Right renal cortex interstitium (tissue), 3 donors: ENCODE measurements around the gene COL4A3. TPM values are rescaled to one million over a fixed set of nuclear protein-coding genes. Genes with fewer than 3 reads are reported as not detected.
A peak's percentile ranks its signal among the peaks of the same experiment; 100 is the strongest.

Experiments used
- DNase-seq, 3 donors: peaks; one replicate each; pipeline ENCODE4 v3.0.0-alpha.2; 2013; ENCODE audit warnings: low read depth in 3 of 3, low spot score in 2 of 3
- polyA plus RNA-seq, 3 donors: library from polyadenylated mRNA; unstranded; fragments of 120-200 nt; gene quantifications; one replicate each; pipeline ENCODE4 v1.2.1, GENCODE V29; 2013; ENCODE audit not compliant: insufficient read length in 3 of 3

COL4A3 gene
- polyA plus RNA-seq, 3 donors = 47.8 to 58.0 (median 50.6) TPM

GRCh38 chr2:227285741-227286236, 121.4 kb downstream of the COL4A3 start:
- DNase-seq = no peak

- no peak for DNase-seq
These were observed 123.3 kb downstream of the COL4A3 start for GRCh38 chr2:227287771-227288170.

DNA sequence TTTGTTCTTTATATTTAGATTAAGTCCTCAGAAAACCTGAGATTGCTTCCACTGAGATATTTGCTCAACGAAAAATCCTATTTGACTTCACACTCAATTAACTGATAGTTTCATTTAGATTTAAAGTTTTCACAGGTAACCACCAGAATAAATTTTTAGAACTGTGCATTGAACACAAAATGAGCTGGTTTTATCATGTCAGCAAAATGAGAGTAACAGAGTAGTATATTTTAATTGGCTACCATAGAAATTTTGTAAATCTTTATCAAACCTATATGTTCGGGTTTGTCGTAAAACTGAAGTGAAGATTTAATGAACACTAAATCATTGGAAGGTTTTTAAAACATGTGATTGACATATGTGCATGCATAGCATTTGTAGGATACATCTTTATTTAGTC, 127.9 kb downstream of the COL4A3 start:
- DNase-seq = no peak

- no peak for DNase-seq
These were observed 129.1 kb downstream of the COL4A3 start for GRCh38 chr2:227293531-227293930.

- no peak for DNase-seq
These were observed 131.4 kb downstream of the COL4A3 start for GRCh38 chr2:227295806-227296205.

- DNase-seq = no peak
These were observed 132.4 kb downstream of the COL4A3 start for GRCh38 chr2:227296671-227297405.

GRCh38 chr2:227301523-227301922, 137.1 kb downstream of the COL4A3 start:
- no peak for DNase-seq

DNA sequence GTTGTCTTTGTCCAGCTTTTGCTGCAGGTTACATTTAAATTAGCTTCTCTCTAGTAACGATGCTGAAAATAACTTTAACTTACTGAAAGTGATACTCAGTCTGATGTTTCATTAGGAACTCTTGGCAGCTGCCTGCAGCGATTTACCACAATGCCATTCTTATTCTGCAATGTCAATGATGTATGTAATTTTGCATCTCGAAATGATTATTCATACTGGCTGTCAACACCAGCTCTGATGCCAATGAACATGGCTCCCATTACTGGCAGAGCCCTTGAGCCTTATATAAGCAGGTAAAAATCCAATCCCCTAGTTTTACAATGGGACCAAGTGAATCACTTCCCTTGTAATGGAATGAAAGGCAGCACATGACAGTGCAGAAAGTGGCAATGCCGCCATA, 144.4 kb downstream of the COL4A3 start:
- no peak for DNase-seq

DNA sequence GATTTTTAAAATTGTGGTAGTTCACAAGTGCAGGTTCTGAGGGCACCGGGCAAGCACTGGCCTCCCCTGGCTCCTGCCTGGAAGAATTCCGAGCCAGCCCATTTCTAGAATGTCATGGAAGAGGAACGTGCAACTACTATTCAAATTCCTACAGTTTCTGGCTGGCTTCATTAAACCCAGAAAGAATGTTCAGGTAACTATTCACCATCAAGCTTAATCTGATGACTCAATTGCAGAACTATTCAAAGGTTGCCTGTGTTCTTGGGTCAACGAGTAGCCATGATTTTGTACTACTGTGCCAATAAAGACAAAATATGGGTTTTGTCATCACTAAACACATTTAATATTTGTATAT, 146.3 kb downstream of the COL4A3 start:
- DNase-seq = no peak

DNA sequence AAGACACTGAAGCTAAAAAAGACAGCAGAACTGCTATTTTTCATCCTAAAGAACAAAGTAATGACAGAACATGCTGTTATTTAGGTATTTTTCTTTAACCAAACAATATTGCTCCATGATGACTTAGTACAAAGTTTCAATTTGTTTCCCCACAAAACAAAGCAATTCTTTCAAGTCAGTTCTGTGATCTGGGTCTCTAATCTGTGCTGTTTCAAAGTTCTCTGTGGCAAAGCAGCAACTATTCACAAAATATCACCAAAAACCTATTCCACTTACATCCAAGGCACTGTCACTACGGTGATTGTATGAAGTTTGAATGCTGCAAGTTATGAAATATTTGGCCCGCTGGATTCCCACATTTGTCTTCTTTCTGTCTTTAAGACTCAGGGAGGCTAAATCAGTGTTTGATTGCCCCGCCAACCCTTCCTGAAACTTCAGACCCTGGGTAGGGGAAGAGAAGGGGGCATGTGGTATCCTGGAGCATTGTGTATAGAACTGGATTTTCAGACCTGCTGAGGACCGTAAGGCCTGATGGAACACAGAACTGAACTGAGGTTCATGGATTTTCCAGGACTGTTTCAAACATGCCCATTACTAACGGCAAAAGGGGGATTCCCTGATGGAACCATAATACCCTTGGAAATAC, 147.6 kb downstream of the COL4A3 start:
- no peak for DNase-seq

DNA sequence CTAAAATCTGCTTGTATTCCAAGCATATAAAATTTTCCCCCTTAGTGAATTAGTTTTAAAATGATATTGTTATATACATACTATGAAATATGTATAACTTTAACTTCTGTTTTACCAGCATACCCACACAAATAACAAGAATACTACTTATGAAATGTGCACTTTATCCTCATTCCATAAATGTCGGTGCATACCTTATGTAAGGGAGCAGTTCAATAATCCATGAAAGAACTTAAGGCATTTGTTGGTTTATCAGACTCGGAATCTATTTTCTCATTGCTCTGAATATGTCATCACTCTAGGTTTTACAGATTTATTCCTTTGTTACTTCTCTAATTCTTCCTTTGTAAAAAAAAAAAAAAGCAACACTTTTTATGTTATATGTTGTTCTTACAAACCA, 148.2 kb downstream of the COL4A3 start:
- no peak for DNase-seq

GRCh38 chr2:227313310-227313709, 148.9 kb downstream of the COL4A3 start:
- DNase-seq = no peak

DNA sequence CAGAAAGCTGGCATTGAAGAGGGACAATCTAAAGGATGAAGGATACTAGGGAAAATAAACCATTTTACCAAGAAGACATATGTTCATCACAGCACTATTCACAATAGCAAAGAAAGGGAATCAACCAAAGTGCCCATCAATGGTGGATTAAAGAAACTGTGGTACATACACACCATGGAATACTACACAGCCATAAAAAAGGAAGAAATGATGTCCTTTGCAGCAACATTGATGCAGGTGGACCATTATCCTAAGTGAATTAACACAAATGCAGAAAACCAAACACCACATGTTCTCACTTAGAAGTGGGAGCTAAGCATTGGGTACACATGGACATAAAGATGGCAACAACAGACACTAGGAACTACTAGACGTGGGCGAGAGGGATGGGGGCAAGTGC, 153.4 kb downstream of the COL4A3 start:
- no peak for DNase-seq

- no peak for DNase-seq
These were observed 156.1 kb downstream of the COL4A3 start for GRCh38 chr2:227320305-227321094.

- DNase-seq = no peak
These were observed 158.2 kb downstream of the COL4A3 start for GRCh38 chr2:227322530-227323205.

GRCh38 chr2:227323818-227324217, 159.4 kb downstream of the COL4A3 start:
- DNase-seq = no peak

DNA sequence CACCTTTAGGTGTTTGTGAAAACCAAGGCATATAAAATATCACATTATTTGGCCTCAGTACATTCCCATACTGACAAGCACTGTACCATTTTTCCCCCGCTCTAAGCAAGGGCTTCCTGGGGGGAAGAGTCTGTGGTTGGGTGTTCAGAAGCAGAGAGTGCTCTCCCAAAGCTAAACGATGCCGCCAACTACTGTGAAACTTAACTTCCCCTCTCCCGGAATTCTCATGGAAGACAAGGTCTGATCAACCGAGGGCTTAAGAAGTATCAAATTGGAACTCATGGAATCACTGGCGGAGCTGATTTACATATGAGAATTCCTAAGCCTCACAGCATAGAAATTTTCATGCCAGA, 160.2 kb downstream of the COL4A3 start:
- no peak for DNase-seq

DNA sequence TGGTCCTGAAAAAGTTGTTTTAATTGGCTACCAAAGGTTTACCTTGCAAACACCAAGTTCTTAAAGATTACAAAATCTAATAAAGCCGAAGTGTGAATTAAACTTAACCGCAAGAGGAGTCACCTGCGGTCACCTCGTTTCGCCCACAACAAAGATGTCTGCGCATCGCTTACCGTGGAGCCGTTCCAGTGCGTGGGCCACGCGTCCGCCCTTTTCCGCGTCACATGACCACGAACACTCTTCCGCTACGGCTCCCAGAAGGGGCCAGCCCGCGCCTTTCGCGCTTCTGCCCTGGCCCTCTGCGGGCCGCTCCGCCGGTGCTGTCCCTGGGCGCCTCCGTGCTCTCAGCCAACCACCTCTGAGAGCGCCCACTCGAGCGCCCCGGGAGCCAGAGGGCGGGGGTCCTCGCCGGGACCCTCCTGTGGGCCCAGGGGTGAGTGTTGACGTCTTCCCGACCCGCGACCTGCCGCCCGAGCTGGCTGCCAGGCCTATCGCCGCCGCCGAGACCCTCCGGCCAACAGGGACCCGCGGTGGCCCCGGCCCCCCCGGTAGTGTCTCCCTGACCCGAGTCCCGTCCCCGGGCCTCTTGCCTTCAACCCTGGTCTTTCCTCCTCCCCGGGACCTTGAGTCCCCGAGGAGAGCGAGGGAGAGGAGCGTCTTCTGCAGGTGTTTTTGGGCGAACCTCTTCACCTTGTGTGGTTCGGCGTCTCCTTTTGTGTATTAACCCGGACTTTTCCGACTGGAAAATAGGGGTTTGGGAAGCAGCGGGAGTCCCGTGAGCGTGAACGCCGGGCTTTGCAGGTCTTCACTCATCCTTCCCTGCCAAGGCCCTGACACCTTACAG, 160.8 kb downstream of the COL4A3 start, which contains the start of gene MFF:
Gene MFF, plus strand, starts transcription at position 257 of the 844 bp plus-strand sequence. CDS start 5,415 bp downstream, outside the sequence.
- DNase-seq = peak; percentile 76 to 91 (median 82)

DNA sequence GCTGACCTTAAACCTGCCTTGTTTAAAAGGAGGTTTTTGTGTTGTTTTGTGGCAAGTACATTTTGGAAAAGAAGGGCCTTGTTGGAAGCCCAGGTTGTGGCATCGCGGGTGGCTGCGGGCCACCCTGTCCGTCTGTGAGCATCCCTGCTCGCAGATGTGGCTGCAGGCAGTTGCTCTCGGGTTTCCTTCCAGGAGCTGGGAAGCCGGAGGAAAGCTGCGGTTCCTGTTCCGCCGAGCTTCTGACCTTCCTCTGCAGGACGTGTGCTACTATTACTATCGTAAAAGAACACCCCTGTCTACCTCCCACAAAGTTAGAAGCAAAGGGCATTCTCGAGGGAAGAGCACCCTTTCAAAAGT, 161.4 kb downstream of the COL4A3 start:
- DNase-seq = no peak

DNA sequence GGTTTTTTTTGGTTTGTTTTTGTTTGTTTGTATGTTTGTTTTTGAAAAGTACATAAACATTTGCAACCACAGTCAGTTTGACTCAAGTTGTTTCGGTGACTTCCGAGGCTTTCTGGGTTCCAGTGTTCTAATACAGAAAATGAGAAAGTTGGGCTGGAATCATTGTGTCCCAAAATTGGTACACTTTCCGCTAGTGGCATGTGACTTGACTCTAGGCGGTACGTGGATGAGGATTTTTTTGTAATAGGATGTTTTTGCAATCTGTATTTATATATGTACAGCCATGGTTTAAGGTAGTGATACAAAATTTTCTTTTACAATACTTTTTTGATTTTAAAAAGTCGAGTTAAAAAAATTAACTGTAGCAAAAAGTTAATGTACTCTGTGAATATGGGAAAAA, 162.4 kb downstream of the COL4A3 start:
- no peak for DNase-seq
